Activated CD8-positive, alpha-beta memory T cell treated with anti-CD3 and anti-CD28 coated beads, Interleukin-2, amount 50 U/mL, for 24 hours (primary cell): ENCODE data around the gene PKP4.
"Not testable (repeated sequence)": the region's sequence is repeated elsewhere in the genome, so short reads cannot be mapped to it uniquely, and the experiment has no call there.

Experiments used
- DNase-seq: peaks from one replicate; pipeline ENCODE4 v3.0.0-alpha.2; 2020; ENCODE audit errors: extremely low read depth

Gene PKP4

DNA sequence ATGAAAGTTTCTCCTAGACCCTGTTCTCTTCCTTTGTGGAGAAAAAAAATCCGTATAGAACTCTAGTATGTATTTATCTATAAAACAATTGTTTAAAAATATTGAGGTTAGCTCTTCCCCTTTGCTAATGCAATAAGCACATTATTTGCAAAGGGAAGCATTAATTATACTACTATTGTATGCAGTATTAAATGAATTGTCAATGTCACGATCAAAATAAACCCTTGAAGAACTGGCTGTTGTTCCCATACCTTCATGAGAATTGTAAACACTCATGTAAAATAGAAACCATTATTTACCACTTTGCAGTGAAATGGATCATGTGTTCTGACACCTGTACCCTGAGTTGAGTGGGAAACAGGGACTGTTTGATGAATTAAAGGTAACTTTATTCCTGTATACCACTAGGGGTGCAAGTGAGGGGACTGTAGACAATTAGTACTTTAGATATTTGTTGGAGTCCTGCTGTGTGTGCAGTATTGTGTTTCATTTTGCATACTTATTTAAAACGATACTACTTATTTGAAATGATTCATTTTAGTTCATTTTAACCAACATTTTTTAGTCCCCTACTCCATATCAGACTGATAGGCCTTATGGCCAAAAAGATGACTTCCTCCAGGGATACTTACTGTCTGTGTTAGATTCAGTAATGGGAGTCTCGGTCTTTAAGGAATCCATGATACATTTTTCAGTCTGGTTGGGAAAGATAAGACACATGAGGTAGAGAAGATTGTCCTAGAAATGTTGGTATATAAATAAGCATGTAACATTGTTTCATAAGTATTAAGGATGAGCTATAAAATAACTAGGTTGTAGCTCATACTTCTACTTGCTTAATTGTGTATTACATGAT is 7.9 kb downstream of the PKP4 start:
- DNase-seq: no peak

DNA sequence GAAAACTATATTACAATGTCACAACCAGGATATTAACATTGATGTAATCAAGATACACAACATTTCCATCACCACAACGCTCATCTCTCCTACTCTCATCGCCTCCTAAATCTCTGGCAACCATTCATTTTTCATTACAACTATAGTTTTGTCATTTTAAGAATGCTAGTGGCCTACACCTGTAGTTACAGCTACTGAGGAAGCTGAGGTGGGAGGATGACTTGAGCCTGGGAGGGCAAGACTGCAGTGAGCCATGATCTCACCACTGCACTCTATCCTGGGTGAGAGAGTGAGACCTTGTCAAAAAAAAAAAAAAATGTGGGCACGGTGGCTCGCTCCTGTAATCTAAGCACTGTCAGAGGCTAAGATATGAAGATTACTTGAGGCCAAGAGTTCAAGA is 10.5 kb downstream of the PKP4 start:
- DNase-seq: no peak

DNA sequence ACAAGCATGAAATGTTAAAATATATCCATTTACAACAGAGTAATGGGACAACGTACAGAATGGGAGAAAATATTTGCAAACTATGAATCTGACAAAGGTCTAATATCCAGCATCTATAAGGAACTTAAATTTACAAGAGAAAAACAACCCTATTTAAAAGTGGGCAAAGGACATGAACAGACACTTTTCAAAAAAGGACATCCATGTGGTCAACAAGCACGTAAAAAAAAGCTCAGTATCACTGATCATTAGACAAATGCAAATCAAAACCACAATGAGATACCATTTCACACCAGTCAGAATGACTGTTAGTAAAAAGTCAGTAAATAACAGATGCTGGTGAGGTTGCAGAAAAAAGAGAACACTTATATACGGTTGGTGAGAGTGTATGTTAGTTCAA is 16.1 kb downstream of the PKP4 start:
- DNase-seq: not testable (repeated sequence)

DNA sequence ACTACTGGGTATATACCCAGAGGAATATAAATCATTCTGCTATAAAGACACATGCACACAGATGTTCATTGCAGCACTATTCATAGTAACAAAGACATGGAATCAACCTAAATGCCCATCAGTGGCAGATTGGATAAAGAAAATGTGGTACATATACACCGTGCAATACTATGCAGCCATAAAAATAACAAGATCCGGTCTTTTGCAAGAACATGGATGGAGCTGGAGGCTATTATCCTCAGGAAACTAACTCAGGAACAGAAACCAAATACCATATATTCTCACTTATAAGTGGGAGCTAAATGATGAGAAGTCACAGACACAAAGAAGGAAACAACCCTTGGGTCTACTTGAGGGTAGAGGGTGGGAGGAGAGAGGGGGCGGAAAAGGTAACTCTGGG is 16.5 kb downstream of the PKP4 start:
- DNase-seq: not testable (repeated sequence)

DNA sequence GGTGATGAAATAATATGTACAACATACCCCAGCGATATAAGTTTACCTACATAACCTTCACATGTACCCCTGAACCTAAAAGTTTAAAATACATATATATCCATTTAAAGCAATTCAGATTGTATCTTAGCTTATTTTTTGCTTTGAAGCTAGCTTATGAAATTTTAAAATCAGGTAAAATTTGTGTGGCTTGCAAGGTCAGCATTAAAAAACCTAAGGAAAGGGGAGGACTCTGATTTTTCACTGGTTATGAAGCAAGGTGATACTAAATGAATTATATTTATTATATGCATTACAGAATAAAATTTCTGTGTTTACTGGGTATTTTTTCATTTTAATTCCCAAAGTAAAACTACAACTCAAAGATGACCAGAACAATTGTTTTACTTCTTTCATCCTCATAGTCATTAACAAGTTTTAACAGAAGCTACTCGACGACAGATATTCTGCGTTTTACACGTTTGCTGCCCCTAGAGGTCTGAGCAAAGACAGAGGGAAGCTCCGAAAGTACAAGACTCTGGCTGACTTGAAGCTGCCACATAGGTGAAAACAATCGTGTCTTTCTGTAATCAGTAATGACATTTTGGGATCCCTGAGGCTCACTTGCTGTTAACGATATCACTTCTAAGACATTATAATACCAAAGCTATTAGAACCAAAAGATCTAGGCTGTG is 17.1 kb downstream of the PKP4 start:
- DNase-seq: no peak

DNA sequence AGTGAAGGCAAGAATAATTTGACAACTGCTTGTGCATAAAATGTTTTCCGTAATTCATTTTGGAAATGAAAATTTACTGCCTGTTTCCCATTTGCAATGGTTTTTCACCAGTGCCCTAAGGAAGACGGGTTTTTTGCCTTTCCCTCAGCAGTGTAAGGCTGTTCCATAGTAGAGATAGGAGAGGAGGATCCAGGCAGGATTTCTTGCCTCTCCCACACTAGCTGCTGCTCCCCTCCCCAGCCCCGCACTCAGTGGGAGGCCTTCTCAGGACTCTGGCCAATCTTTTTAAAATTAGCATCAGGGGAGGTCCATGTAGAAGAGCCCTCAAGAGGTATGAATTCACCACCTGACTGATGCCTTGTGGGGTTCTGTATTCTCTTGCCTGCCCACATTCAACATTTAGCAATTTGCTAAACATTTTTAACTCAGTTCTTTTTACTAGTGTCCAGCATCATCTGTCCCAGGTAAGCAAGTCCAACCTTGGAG is 17.8 kb downstream of the PKP4 start:
- not testable (repeated sequence) for DNase-seq

DNA sequence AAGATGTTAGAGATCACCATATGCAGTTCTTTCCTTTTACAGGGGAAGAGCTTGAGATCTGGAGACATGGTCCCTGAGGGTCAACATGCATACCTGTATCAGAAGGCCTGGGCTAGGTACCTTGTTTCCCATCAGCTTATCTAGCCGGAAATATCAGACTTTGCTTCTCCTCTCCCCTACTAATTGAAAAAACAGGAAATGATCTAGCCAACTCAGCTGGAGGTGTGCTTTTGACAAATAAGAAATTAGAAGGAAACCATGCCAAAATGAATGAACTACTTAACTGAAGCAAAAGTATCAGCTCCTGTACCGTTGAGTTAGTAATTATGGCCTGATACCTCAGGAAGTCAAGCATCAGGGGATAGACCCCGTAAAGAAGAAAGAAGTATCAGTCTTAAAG is 20.4 kb downstream of the PKP4 start:
- no peak for DNase-seq

DNA sequence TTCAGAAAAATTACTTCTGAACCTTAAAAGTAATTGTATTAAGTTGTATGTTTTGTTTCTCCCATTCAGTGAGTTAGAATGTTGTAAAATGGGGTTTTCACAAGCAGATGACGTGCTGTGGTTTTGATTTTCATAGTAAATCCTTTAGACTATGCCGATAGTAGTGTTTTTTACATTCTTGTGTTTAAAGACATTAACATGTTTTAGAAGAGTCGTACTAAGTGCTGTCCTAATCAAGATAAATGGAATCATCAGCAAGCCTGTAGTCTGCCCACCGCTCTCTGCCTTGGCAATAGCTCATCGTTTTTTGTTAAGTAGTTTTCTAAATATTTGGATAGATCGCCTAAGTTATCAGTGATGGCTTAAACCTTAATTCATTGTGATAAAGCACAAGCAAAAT is 21.5 kb downstream of the PKP4 start:
- no peak for DNase-seq

DNA sequence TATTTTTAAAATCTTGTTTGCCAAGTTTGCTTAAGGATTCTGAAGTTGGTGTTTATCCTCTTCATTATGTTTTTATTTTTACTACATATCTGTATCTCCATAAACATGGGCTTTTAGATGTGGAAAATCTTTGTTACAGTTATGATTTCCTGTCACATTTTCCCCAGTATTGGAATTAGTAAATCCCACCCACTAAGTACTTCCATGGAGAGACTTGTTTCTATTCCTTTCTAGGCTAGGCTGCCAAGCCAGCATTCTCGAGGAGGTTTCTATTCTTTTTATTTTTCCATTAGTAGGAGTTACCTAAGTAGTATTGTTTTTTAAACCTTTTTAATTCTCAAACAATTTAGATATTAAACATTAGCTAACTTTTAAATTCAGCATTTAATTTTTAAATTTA is 22.1 kb downstream of the PKP4 start:
- DNase-seq: no peak

DNA sequence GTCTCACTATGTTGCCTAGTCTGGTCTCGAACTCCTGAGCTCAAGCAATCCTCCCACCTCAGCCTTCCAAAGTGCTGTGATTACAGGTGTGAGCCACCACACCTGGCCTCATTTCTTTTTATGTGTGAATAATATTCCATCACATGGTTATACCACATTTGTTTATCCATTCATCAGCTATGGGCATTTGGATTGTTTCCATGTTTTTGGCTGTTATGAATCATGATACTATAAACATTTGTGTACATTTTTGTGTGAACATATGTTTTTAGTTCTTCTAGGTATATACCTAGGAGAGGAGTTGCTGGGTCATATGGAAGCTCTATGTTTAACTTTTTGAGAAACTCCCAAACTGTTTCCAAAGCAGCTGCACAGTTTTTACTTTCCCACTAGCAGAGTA is 24.4 kb downstream of the PKP4 start:
- DNase-seq: no peak

DNA sequence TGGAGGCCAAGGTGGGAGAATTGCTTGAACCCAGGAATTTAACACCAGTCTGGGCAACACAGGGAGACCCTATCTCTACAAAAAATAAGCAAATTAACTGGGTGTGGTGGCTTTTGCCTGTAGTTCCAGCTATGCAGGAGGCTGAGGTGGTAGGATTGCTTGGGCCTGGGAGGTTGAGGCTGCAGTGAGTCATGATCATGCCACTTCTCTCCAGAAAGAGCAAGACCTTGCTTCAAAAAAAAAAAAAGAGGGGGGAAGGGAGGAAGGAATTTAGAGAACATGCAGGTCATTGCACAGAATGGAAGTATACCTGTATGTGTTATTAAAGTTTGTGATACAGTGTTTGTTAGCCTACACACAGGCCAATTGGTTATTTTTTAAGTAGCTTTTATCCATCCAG is 25.8 kb downstream of the PKP4 start:
- no peak for DNase-seq

DNA sequence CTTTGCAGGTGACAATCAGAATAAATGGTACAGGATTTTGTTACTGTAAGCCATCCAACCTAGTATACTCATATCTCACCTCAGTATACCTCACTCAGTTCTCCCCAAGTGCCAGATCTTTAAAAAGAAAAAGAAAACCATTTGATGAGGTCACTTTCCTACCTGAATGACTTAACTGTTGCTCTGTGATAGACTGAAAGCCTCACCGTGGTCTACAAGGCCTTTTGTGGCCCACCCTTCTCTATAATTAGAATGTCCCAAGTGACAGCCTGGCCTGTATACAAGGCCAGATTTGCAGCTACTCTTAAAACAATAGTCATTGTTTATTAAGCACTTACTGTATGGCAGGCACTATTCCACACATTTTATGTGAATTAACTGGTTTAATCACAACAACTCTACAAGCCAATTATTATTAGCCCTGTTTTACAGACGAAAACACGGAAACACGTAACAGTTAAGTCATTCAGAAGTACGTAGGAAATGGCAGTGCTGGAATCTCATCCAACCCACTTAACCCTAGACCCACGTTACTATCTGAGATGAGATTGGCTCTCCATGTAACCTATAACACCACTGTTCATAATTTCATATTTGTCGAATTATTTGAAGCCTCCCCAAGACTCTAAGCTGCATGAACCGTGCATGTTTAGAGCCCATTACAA is 28.3 kb downstream of the PKP4 start:
- DNase-seq: no peak

DNA sequence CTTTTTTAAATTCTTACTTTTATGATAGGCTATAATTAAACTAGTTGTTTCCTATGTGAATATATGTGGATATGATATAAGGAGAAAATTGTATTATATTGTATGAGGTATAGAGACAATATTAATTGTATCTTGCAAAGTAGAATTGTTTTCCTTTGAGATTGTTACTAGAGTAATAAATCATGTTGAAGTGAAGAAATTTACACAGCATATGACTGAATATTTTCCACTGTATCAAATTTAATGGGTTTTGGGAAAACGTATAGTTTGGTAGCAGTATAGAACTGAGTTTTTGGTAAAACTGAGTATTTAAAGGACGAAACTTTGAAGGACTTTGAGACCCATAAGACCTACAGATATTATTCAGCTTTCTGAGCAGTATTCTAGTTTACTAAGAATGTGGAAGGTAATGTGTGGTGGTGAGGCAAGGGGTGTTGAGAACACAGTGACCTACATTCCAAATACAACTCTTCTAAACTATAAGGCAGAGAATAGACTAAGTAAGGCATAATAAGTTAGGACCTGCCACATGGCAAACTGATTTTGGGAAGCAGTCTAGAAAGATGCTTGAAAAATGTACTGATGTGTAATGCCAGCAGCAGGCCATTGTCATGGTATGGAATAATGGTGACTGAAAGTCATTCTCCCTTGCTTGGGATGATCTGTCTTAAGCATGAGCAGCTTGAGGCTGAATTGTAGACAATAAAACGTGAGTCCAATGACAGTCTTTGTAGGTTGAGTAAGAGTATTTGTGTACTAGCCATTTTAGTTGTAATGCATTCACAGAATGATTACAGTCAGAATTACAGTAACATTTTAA is 29.6 kb downstream of the PKP4 start:
- no peak for DNase-seq

DNA sequence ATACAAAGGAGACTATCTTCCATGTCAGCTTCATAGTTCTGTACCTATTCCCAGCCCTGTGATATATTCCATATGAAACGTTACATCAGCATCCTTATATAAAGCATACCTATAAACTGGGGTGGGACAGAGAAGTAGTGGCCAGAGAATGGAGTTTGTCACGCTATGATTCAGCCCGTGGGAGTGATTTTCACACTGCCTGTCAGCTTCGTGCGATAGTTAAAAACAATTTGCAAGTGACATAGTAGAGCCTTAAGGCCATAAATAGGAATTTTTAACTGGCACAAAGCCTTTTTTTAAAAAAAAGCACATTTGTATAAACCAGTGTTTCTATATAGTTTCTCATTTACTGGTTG is 30.2 kb downstream of the PKP4 start:
- no peak for DNase-seq

DNA sequence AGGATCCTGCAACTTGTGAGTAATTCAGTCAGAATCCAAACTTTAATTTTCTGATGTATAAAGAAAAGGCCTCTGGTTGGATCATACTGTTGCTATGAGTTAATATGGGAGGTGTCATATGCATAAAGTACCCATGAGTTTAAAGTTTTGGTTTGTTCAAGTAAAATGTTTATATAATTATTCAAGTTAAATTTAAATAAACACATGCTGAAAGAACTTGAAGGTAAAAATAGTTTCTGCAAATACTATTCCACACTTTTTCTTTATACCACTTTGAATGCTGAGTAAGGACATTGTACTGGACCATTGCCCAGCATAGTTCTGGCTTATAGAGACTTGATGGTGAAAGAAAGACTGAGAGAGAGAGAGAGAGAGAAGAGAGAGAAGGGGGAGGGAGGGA is 30.7 kb downstream of the PKP4 start:
- DNase-seq: no peak

DNA sequence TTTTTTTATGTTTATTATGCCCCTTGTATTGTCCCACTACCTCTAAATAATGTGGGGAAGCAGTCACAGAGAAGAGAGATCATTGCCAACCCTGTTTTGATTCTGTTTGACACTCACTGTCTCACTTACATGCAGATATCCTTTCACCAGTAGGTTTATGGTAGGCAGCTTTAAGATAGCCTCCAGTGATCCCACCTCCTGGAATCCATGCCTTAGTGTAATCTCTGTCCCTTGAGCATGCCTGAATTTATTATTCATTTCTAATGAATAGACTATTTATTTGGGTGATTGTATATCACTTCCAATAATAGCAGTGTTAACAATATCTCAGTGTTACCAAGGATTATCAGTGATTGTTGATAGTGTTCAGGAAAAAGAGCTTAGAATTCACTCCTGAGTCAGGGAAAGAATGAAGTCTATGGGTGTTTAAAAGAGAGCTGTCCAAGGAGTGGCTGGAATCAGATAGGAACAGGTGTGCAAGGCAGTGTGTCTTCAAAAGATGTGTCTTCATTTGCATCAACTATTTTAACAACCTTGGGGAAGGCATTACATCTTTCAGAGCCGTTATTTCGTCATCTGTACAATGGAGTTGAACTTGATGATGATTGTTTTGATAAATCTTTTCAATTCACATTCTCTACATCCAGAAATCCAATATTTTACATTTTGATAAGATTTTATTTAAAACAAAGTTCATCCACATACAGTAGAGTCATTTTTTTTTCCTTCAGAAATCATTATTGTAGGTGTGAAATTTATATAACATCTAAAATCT is 31.9 kb downstream of the PKP4 start:
- DNase-seq: no peak

DNA sequence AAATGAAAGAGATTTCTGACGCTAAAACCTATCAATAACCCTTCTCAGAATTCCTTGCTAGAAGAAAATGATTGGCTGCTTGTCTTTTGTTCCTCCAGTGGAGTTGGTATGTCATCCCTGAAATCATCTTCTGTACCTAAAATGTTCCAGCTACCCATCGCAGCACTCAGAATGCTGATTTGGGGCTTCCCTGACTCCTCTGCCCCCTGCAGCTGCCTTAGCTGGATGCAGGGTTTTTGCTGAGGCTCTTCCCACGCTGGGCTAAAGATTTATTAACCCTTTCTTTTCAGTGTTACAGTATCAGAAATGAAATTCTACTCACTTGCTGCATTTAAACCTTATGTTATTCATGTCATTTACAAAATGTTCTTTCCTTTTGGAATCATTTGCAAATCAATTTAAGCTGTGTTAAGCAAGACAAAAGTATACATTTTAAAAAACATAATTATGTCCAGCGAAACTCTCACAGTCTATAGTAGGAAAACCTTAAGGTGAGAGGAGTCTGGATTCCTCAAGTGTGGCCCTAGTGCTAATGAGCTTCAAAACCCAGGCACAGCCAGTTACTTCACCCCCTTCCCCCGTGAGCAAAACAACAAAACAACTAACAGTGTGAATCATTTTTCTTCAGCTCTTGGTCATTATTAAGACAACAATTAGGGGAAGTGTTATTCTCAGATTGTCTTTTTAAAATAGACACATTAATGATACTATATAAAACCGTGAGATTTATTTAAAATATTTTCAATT is 32.8 kb downstream of the PKP4 start:
- DNase-seq: no peak

DNA sequence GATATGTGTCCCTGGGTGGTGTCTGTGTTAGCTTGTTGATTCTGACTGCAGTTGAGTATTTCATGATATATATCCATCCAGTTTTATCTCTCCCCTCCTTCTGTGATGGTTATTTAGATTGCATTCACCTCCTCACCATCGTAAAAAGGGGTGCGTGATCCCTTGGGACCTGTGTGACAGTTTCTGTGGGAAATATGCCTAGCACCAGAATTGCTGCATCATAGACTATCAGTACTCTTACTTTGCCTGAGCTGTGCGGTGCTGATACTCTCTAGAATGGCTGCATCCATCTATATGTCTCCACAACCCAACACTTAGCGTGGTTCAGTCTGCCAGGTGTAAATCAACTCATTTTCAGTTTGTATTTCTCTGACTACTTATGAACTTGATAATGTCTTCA is 34.3 kb downstream of the PKP4 start:
- DNase-seq: no peak

DNA sequence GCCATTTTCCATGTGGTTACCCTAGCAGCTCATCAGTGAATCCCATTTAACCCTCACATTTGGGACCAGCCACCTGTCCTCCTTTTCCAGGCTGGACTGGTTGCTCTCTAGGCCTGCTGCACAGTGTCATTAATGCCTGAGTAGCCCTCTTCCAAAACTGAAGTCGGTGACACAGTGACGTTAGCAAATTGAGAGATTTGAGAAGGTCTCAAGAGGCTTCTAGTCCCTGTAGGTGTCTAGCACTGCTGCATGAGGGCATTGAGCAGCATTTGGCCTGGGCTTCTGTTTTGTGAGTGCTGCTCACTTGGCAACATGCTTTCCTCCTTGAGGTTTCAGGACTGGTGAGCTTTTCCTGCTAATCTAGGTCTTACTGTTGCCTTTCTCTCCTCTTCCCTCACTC is 36.7 kb downstream of the PKP4 start:
- no peak for DNase-seq

DNA sequence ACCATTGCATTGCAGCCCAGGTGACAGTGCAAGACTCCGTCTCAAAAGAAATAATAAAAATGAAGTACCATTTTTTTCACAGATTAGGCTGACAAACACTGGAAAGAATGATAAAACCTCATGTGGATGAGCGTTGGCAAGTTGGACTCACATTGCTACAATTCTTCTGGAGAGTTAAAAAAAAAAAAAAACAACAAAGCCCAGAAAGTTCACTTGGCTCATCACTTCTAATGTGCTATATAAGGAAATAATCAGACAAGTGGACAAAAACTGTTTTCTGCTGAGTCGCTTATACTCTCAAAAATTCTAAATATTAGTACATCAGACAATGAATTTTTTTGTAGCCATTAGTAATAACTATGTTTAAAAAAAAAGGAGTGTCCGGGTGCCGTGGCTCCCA is 38.4 kb downstream of the PKP4 start:
- no peak for DNase-seq

DNA sequence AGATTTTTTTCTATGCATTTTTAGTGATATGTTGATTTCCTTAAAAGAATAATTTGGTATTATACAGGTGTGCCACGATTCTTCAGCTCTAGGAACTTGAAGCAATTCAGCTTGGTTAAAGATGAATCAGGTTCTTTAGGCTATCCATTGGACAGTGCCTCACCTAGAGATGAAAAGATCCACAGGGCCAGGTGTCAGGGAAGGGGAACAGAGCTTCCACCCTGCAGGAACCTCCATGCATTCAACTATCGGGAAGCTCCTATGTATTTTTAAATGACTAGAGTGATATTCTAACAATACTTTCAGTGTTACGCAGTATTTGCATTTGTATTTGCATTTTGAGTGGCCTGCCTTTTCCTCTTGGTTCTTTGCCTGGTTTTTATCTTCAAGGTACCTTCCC is 40.2 kb downstream of the PKP4 start:
- no peak for DNase-seq
